GM18861 (cell line): ENCODE measurements around the gene VTCN1.
"Not testable (repeated sequence)": the region's sequence is repeated elsewhere in the genome, so short reads cannot be mapped to it uniquely, and the experiment has no call there.

ENCODE experiments used
- ATAC-seq: cut with Tn5 transposase; IDR thresholded peaks from one replicate; pipeline ENCODE4 v1.9.1; 2021; ENCODE audit not compliant: unreplicated experiment

VTCN1 gene

GRCh38 chr1:117128323-117129079 is 82.2 kb downstream of the VTCN1 start:
- ATAC-seq = no peak

GRCh38 chr1:117127795-117128194 is 82.9 kb downstream of the VTCN1 start:
- no peak for ATAC-seq

- ATAC-seq = no peak
These were observed 86.1 kb downstream of the VTCN1 start for GRCh38 chr1:117124661-117125060.

GRCh38 chr1:117123274-117123673 is 87.5 kb downstream of the VTCN1 start:
- no peak for ATAC-seq

- no peak for ATAC-seq
These were observed 88.2 kb downstream of the VTCN1 start for GRCh38 chr1:117122330-117123025.

- ATAC-seq = peak; percentile 88
These were observed 89.0 kb downstream of the VTCN1 start, which contains the start of gene TRIM45 for GRCh38 chr1:117121589-117122329. TSS of gene TRIM45 (minus strand) at chr1:117121749. CDS start at chr1:117121201, 548 bp downstream.

- no peak for ATAC-seq
These were observed 89.7 kb downstream of the VTCN1 start for GRCh38 chr1:117120774-117121588.

- not testable (repeated sequence) for ATAC-seq
These were observed 91.6 kb downstream of the VTCN1 start for GRCh38 chr1:117119144-117119543.

GRCh38 chr1:117118137-117118536 is 92.6 kb downstream of the VTCN1 start:
- ATAC-seq = no peak

GRCh38 chr1:117117697-117118096 is 93.0 kb downstream of the VTCN1 start:
- no peak for ATAC-seq

GRCh38 chr1:117116784-117117130 is 94.0 kb downstream of the VTCN1 start:
- ATAC-seq = no peak

GRCh38 chr1:117116090-117116783 is 94.5 kb downstream of the VTCN1 start:
- no peak for ATAC-seq

- no peak for ATAC-seq
These were observed 95.8 kb downstream of the VTCN1 start for GRCh38 chr1:117114877-117115276.

GRCh38 chr1:117113199-117113598 is 97.5 kb downstream of the VTCN1 start:
- no peak for ATAC-seq

- no peak for ATAC-seq
These were observed 98.5 kb downstream of the VTCN1 start for GRCh38 chr1:117112047-117112717.

- ATAC-seq = no peak
These were observed 100.0 kb downstream of the VTCN1 start for GRCh38 chr1:117110774-117111173.

GRCh38 chr1:117107364-117107763 is 103.4 kb downstream of the VTCN1 start:
- ATAC-seq = no peak

GRCh38 chr1:117106478-117106877 is 104.2 kb downstream of the VTCN1 start:
- no peak for ATAC-seq

GRCh38 chr1:117105722-117106121 is 105.0 kb downstream of the VTCN1 start:
- ATAC-seq = no peak

GRCh38 chr1:117104986-117105385 is 105.7 kb downstream of the VTCN1 start:
- ATAC-seq = no peak
